Epithelial cell of esophagus (primary cell): ENCODE measurements around the gene PARPBP.
"Not testable (repeated sequence)": the region's sequence is repeated elsewhere in the genome, so short reads cannot be mapped to it uniquely, and the experiment has no call there.

Source experiments
- DNase-seq: peaks from one replicate; pipeline ENCODE4 v3.0.0; 2010; ENCODE audit warnings: low read depth
- H3K4me3 ChIP-seq: 2 replicates; pipeline ENCODE4 v1.5.1; 2011; ENCODE audit warnings: mild to moderate bottlenecking, low read length, control low read depth
- TF ChIP-seq, protein P1 (sequence below): IDR thresholded peaks from 2 replicates; pipeline ENCODE4 v1.5.1; 2011; ENCODE audit warnings: low read depth, mild to moderate bottlenecking, low read length, control low read depth, inconsistent platforms; ENCODE audit not compliant: insufficient read depth; ENCODE audit errors: missing control alignments

PARPBP gene

DNA sequence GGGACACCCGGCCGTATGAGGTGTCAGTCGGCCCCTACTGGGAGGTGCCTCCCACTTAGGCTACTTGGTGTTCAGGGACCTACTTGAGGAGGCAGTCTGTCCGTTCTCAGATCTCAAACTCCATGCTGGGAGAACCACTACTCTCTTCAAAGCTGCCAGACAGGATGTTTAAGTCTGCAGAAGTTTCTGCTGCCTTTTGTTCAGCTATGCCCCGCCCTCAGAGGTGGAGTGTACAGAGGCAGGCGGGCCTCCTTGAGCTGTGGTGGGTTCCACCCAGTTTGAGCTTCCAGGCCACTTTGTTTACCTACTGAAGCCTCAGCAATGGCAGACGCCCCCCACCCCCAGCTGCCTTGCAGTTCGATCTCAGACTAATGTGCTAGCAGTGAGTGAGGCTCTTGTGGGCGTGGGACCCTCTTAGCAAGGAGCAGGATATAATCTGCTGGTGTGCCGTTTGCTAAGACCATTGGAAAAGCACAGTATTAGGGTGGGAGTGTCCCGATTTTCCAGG is 22.9 kb downstream of the PARPBP start:
- DNase-seq: not testable (repeated sequence)

DNA sequence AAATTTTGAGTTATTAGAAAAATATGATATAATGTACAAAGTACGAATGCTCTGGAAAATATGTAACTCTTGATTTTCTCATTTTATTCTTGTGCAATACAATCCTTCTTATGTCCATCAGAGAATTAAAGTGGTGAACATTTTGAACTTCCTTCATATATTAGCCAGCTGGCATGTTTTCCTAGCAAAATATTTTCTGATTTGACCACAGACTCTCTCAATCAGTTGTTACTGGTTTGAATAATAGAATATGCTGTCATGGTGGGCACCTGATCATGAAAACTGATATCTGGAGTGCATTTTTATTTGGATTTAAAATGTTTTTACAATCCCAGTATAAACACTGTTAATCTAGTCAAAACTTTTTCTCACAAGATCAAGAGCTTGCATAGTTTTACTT is 24.2 kb downstream of the PARPBP start:
- H3K4me3 ChIP-seq: no peak overlapping the region
- DNase-seq: no peak
- TF ChIP-seq, protein P1, sequence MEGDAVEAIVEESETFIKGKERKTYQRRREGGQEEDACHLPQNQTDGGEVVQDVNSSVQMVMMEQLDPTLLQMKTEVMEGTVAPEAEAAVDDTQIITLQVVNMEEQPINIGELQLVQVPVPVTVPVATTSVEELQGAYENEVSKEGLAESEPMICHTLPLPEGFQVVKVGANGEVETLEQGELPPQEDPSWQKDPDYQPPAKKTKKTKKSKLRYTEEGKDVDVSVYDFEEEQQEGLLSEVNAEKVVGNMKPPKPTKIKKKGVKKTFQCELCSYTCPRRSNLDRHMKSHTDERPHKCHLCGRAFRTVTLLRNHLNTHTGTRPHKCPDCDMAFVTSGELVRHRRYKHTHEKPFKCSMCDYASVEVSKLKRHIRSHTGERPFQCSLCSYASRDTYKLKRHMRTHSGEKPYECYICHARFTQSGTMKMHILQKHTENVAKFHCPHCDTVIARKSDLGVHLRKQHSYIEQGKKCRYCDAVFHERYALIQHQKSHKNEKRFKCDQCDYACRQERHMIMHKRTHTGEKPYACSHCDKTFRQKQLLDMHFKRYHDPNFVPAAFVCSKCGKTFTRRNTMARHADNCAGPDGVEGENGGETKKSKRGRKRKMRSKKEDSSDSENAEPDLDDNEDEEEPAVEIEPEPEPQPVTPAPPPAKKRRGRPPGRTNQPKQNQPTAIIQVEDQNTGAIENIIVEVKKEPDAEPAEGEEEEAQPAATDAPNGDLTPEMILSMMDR: no peak

More for the DNA sequence above, 22.9 kb downstream of the PARPBP start:
- H3K4me3 ChIP-seq: not testable (repeated sequence)

DNA sequence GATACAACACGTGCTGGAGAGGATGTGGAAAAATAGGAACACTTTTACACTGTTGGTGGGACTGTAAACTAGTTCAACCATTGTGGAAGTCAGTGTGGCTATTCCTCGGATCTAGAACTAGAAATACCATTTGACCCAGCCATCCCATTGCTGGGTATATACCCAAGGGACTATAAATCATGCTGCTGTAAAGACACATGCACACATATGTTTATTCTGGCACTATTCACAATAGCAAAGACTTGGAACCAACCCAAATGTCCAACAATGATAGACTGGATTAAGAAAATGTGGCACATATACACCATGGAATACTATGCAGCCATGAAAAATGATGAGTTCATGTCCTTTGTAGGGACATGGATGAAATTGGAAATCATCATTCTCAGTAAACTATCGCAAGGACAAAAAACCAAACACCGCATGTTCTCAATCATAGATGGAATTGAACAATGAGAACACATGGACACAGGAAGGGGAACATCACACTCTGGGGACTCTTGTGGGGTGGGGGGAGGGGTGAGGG is 27.1 kb downstream of the PARPBP start:
- H3K4me3 ChIP-seq, DNase-seq: not testable (repeated sequence)

DNA sequence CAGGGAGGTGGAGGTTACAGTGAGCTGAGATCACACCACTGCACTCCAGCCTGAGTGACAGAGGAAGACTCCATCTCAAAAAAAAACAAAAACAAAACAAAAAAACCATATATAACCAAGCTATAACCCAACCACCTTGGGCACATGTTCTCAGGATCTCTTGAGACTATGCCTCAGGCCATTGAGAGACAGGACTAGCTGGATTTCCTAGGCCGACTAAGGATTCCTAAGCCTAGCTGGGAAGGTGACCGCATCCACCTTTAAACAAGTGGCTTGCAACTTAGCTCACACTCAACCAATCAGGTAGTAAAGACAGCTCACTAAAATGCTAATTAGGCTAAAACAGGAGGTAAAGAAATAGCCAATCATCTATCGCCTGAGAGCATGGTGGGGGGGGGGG is 35.2 kb downstream of the PARPBP start:
- DNase-seq: peak; percentile 3

DNA sequence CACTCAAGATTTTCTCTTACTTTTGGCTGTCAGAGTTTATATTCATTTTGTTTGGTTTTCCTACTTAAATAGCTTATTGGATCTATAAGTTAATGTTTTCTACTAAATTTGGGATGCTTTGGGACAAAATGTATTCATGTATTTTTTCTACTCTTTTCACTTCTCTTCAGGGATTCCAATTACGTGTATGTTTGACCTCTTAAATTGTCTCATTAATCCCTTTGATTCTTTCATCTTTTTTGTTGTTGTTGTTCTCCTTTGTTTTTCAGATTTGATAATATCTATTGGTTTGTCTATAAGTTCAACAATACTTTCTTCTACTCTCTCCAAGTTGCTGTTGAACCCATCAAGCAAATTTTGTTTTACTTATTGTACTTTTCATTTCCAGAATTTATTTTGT is 43.4 kb downstream of the PARPBP start:
- DNase-seq: no peak
- no peak overlapping the region for H3K4me3 ChIP-seq
- TF ChIP-seq, protein P1: no peak

More for the DNA sequence above, 35.2 kb downstream of the PARPBP start:
- H3K4me3 ChIP-seq: not testable (repeated sequence)

DNA sequence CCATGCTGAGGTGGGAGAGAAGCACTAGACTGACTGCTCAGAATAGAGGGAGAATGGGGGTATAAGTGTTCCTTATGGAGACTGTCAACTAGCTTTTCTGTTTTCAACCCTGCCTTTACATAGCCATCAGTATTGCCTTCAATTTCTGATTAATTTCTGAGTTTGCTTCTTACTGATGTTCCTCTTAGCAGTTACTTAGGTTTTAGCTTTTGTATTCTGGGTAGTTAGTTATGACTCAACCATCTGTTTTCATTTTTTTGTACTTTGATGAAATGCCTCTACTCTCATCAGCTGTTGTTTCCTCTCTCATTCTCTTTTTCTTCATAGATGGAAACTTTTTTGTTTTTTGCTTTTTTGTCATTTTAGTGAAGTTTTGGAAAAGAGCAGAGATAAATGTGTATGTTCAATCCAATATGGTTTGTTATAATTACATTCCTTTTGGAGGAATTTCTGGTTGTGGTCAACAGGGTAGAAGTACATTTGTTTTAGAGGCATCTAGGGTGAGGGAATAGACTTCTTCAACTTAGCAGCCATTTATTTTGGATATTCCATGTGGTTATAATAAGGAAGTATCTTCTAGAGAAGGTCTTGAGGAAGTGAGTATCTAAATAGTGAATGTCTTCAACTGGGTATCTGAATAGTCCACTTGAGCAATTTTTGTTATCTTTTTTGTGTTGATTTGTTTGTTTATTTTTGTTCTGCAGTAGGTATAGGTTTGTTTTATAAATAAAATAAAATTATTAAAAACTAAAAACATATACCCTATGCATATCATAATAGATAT is 48.0 kb downstream of the PARPBP start:
- DNase-seq: no peak
- TF ChIP-seq, protein P1: no peak
- no peak overlapping the region for H3K4me3 ChIP-seq

DNA sequence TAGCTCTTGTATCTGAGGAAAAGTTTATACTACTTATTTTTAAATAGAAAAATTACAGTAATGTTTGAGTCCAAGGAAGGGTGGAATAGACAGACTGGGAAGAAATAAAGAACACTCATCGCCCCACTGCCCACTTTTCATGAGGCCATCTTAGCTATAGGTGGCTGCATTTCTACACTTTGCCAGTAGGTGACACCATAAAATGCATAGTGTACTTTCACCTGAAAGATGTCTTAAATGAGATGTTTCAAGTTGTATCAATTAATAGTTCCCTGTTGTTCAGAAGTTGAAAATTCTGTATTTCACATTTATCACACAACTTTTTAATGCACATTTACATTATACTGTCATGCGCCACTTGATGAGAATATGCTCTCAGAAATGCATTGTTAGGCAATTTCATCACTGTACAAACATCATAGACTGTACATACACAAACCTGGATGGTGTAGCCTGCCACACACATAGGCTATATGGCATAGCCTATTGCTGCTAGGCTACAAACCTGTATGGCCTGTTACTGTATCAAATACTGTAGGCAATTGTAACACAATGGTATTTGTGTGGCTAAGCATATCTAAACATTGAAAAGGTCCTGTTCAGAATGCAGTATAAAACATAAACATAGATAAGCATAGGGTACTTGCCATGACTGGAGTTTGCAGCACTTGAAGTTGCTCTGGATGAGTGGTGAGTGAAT is 50.1 kb downstream of the PARPBP start:
- DNase-seq: peak; percentile 54
- no peak overlapping the region for H3K4me3 ChIP-seq
- TF ChIP-seq, protein P1: peak; percentile 73

DNA sequence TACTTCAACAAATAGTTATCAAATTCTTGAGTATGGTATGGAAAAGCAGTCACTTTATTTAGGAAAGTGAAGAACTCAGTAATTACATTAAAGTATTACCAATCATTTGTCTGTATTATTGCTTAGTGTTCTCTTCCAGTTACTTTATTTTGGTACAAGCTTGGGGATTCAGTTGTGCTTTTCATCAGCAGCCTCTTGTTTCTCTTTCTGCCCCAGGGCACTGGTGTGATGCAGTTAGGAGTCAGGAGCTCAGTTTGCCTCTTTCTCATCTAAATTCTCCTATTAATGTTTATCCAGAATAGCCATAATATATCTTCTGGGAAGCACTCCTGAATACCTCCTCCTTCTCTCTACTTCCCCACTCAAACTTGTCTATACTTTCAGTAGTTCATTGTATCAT is 52.0 kb downstream of the PARPBP start:
- DNase-seq: peak; percentile 17
- TF ChIP-seq, protein P1: no peak
- no peak overlapping the region for H3K4me3 ChIP-seq
